HL-60/S4 treated with phorbol 12-myristate 13-acetate at 8.2 ng/mL for 4 days and 3 days (cell line): ENCODE results near the gene PCDHA8.
"Not testable (repeated sequence)": the region's sequence is repeated elsewhere in the genome, so short reads cannot be mapped to it uniquely, and the experiment has no call there.

ENCODE experiments used
- in situ Hi-C: fragments of 300-500 bp; cut with MboI; formaldehyde crosslinking; loops from 2 replicates; pipeline ENCODE4 v1.15.0; 2022; ENCODE audit warnings: low sequenced_read_pairs

Gene PCDHA8, protein sequence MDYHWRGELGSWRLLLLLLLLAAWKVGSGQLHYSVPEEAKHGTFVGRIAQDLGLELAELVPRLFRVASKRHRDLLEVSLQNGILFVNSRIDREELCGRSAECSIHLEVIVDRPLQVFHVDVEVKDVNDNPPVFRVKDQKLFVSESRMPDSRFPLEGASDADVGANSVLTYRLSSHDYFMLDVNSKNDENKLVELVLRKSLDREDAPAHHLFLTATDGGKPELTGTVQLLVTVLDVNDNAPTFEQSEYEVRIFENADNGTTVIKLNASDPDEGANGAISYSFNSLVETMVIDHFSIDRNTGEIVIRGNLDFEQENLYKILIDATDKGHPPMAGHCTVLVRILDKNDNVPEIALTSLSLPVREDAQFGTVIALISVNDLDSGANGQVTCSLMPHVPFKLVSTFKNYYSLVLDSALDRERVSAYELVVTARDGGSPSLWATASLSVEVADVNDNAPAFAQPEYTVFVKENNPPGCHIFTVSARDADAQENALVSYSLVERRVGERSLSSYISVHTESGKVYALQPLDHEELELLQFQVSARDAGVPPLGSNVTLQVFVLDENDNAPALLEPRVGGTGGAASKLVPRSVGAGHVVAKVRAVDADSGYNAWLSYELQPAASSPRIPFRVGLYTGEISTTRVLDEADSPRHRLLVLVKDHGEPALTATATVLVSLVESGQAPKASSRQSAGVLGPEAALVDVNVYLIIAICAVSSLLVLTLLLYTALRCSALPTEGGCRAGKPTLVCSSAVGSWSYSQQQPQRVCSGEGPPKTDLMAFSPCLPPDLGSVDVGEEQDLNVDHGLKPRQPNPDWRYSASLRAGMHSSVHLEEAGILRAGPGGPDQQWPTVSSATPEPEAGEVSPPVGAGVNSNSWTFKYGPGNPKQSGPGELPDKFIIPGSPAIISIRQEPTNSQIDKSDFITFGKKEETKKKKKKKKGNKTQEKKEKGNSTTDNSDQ

DNA sequence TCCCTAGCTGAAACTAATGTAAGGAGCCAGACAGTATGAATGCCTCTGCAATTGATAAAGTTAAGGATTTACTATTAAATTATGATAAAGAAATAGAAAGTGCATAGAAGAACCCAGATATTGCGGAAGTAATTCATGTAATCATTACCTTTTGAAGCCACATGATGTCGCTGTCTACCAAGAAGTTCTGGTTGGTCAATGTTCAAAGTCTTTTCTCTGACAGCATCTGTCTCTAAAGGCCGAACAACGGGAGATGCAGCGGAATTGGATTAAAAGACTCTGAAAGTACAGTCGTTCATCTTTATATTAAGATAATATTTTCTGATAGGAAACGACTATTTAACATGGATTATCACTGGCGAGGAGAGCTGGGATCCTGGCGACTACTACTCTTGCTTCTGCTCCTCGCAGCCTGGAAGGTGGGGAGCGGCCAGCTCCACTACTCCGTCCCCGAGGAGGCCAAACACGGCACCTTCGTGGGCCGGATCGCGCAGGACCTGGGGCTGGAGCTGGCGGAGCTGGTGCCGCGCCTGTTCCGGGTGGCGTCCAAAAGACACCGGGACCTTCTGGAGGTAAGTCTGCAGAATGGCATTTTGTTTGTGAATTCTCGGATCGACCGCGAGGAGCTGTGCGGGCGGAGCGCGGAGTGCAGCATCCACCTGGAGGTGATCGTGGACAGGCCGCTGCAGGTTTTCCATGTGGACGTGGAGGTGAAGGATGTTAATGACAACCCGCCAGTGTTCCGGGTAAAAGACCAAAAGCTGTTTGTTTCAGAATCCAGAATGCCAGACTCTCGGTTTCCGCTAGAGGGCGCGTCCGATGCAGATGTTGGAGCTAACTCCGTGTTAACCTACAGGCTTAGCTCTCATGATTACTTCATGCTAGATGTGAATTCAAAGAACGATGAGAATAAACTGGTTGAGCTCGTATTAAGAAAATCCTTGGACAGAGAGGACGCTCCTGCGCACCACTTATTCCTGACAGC is at the start of gene PCDHA8:
Gene PCDHA8 (plus strand): TSS at position 210 of the 985 bp plus-strand sequence. CDS start 135 bp downstream, at position 345.
- in situ Hi-C loops = no loop called here

DNA sequence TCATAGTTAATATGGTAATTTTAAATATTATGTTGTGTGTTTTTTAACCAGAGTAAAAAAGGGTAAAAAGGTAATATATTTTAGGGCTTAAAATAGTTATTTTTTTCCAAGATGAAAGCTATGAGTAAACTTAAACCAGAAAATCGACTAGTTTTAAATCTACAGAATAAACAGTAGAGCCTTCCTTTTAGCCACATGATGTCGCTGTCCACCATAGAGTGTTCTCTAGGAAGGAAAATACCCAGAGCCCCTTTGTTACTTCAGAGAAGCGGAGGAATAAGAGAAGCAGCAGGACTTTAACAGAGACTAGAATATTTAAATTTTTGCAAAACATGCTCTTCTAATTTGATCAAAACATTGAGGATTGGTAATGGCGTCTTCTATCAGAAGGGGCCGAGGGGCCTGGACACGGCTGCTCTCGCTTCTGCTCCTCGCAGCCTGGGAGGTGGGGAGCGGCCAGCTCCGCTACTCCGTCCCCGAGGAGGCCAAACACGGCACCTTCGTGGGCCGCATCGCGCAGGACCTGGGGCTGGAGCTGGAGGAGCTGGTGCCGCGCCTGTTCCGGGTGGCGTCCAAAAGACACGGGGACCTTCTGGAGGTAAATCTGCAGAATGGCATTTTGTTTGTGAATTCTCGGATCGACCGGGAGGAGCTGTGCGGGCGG is 46.3 kb upstream of the PCDHA8 start, which contains the start of gene PCDHA2:
Gene PCDHA2 (plus strand): TSS at position 258 of the 664 bp plus-strand sequence.
- in situ Hi-C loops = no loop called here

DNA sequence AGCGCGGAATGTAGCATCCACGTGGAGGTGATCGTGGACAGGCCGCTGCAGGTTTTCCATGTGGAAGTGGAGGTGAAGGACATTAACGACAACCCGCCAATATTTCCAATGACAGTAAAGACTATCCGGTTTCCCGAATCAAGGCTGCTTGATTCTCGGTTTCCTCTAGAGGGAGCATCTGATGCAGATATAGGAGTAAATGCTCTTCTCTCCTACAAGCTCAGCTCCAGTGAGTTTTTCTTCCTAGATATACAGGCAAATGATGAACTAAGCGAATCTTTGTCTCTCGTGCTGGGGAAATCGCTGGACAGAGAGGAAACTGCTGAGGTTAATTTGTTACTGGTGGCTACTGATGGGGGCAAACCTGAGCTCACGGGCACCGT is 45.7 kb upstream of the PCDHA8 start:
- in situ Hi-C loops = no loop called here

DNA sequence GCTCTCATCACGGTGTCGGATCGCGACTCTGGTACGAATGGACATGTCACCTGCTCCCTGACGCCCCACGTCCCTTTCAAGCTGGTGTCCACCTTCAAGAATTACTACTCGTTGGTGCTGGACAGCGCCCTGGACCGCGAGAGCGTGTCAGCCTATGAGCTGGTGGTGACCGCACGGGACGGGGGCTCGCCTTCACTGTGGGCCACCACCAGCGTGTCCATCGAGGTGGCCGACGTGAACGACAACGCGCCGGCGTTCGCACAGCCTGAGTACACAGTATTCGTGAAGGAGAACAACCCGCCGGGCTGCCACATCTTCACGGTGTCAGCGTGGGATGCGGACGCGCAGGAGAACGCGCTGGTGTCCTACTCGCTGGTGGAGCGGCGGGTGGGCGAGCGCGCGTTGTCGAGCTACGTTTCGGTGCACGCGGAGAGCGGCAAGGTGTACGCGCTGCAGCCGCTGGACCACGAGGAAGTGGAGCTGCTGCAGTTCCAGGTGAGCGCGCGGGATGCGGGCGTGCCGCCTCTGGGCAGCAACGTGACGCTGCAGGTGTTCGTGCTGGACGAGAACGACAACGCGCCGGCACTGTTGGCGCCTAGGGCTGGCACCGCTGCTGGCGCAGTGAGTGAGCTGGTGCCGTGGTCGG is 44.8 kb upstream of the PCDHA8 start:
- in situ Hi-C loops = not testable (repeated sequence)

DNA sequence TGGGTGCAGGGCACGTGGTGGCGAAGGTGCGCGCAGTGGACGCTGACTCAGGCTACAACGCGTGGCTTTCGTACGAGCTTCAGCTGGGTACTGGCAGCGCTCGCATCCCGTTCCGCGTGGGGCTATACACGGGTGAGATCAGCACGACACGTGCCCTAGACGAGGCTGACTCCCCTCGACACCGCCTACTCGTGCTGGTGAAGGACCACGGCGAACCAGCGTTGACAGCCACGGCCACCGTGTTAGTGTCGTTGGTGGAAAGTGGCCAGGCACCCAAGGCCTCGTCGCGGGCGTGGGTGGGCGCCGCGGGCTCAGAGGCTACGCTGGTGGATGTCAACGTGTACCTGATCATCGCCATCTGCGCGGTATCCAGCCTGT is 44.3 kb upstream of the PCDHA8 start:
- in situ Hi-C loops = no loop called here

DNA sequence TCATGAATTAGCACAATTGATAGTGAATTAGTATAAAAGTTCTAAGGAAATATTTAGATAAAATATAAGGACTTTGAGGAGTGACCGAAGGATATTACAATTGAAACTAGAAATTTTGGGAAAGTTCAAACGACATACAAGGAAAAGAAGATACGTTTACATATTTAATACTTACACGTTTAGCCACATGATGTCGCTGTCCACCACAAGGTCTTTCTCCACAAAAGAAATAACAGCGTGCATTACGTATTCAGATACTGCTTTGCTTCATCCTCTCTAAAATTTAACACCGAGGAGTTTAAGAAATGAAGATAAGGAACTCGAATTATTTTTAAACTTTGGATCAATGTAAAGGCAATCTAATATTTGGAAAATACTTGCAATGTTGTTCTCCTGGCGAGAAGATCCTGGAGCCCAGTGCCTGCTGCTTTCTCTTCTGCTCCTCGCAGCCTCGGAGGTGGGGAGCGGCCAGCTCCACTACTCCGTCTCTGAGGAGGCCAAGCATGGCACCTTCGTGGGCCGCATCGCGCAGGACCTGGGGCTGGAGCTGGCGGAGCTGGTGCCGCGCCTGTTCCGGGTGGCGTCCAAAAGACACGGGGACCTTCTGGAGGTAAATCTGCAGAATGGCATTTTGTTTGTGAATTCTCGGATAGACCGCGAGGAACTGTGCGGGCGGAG is 40.0 kb upstream of the PCDHA8 start, which contains the start of gene PCDHA3:
Gene PCDHA3 (plus strand): TSS at position 242 of the 678 bp plus-strand sequence.
- in situ Hi-C loops = no loop called here

DNA sequence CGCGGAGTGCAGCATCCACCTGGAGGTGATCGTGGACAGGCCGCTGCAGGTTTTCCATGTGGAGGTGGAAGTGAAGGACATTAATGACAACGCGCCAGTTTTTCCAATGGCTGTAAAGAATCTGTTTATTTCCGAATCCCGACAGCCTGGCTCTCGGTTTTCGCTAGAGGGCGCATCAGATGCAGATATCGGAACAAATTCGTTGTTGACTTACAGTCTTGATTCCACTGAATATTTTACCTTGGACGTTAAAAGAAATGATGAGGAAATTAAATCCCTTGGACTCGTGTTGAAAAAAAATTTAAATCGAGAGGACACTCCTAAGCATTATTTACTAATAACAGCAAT is 39.5 kb upstream of the PCDHA8 start:
- in situ Hi-C loops = no loop called here

DNA sequence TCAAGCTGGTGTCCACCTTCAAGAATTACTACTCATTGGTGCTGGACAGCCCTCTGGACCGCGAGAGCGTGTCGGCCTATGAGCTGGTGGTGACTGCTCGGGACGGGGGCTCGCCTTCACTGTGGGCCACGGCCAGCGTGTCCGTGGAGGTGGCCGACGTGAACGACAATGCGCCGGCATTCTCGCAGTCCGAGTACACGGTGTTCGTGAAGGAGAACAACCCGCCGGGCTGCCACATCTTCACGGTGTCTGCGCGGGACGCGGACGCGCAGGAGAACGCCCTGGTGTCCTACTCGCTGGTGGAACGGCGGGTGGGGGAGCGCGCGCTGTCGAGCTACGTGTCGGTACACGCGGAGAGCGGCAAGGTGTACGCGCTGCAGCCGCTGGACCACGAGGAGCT is 38.6 kb upstream of the PCDHA8 start:
- in situ Hi-C loops = not testable (repeated sequence)

DNA sequence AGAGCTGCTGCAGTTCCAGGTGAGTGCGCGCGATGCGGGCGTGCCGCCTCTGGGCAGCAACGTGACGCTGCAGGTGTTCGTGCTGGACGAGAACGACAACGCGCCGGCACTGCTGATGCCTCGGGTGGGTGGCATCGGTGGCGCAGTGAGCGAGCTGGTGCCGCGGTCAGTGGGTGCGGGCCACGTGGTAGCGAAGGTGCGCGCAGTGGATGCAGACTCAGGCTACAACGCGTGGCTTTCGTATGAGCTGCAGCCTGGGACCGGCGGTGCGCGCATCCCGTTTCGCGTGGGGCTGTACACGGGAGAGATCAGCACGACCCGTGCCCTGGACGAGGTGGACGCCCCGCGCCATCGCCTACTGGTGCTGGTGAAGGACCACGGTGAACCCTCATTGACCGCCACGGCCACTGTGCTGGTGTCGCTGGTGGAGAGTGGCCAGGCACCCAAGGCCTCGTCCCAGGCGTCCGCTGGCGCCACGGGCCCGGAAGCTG is 38.2 kb upstream of the PCDHA8 start:
- in situ Hi-C loops = no loop called here

DNA sequence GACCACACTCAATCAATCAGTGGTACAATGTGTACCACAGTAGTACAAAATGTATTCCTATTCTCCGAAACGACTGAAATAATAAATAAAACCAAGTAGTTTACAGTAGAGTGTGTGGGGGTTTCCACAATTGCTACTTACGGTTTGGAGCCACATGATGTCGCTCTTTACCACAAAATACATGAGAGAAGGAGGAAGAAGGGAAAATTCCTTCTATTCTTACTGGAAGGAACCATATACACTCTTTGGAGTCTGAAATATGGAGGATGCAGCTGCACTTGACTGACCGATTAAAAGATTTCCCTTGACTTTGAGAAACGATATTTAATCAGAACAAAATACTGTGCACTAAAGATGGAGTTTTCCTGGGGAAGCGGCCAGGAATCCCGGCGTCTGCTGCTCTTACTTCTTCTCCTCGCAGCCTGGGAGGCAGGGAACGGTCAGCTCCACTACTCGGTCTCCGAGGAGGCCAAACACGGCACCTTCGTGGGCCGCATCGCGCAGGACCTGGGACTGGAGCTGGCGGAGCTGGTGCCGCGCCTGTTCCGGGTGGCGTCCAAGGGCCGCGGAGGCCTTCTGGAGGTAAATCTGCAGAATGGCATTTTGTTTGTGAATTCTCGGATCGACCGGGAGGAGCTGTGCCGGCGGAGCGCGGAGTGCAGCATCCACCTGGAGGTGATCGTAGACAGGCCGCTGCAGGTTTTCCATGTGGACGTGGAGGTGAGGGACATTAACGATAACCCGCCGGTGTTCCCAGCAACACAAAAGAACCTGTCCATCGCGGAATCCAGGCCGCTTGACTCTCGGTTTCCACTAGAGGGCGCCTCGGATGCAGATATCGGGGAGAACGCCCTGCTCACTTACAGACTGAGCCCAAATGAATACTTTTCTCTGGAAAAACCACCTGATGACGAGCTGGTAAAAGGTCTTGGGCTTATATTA is 33.9 kb upstream of the PCDHA8 start, which contains the start of gene PCDHA4:
Gene PCDHA4 (plus strand): TSS at position 235 of the 942 bp plus-strand sequence.
- in situ Hi-C loops = no loop called here

DNA sequence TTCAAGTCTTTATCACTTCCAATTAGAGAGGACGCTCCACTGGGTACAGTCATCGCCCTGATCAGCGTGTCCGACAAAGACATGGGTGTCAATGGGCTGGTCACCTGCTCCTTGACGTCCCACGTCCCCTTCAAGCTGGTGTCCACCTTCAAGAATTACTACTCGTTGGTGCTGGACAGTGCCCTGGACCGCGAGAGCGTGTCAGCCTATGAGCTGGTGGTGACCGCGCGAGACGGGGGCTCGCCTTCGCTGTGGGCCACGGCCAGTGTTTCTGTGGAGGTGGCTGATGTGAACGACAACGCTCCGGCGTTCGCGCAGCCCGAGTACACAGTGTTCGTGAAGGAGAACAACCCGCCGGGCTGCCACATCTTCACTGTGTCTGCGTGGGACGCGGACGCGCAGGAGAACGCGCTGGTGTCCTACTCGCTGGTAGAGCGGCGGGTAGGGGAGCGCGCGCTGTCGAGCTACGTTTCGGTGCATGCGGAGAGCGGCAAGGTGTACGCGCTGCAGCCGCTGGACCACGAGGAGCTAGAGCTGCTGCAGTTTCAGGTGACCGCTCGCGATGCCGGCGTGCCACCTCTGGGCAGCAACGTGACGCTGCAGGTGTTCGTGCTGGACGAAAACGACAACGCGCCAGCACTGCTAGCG is 32.6 kb upstream of the PCDHA8 start:
- in situ Hi-C loops = not testable (repeated sequence)

DNA sequence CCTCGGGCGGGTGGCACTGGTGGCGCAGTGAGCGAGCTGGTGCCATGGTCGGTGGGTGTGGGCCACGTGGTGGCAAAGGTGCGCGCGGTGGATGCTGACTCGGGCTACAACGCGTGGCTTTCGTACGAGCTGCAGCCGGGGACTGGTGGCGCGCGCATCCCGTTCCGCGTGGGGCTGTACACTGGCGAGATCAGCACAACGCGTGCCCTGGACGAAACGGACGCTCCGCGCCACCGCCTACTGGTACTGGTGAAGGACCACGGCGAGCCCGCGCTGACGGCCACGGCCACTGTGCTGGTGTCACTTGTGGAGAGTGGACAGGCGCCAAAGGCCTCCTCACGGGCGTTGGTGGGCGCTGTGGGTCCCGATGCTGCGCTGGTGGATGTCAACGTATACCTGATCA is 32.1 kb upstream of the PCDHA8 start:
- in situ Hi-C loops = no loop called here

DNA sequence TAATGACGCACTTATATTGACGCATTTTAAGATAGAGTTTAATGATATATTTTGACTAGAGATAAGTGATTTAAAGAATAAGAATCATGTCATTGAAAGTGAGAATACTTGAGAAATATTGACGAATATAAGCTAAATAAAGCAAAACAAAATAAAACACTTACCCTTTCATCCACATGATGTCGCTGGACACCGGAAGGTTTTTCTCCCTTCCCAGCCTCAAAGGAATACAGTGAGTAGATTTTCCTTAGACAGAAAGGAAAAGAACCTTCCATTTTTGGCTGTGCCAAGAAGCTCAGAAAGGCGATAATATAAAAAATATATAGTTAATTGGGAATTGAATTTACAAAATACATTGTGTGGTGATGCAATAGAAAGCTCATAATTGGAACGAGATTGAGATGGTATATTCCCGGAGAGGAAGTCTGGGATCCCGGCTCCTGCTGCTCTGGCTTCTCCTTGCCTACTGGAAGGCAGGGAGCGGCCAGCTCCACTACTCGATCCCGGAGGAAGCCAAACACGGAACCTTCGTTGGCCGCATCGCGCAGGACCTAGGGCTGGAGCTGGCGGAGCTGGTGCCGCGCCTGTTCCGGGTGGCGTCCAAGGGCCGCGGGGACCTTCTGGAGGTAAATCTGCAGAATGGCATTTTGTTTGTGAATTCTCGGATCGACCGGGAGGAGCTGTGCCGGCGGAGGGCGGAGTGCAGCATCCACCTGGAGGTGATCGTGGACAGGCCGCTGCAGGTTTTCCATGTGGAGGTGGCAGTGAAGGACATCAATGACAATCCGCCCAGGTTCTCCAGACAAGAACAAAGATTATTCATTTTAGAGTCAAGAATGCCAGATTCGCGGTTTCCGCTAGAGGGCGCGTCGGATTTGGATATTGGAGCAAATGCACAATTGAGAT is 19.4 kb upstream of the PCDHA8 start, which contains the start of gene PCDHA5:
Gene PCDHA5 (plus strand): TSS at position 239 of the 906 bp plus-strand sequence.
- in situ Hi-C loops = no loop called here

DNA sequence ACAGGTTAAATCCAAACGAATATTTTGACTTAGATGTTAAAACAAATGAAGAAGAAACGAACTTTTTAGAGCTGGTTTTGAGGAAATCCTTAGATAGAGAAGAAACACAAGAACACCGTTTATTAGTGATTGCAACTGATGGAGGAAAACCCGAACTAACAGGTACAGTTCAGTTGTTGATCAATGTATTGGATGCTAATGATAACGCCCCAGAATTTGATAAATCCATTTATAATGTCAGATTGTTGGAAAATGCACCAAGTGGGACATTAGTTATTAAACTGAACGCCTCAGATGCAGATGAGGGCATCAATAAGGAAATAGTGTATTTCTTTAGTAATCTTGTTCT is 18.7 kb upstream of the PCDHA8 start:
- in situ Hi-C loops = no loop called here

DNA sequence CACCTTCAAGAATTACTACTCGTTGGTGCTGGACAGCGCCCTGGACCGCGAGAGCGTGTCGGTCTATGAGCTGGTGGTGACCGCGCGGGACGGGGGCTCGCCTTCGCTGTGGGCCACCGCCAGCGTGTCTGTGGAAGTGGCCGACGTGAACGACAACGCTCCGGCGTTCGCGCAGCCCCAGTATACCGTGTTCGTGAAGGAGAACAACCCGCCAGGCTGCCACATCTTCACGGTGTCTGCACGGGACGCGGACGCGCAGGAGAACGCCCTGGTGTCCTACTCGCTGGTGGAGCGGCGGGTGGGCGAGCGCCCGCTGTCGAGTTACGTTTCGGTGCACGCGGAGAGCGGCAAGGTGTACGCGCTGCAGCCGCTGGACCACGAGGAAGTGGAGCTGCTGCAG is 18.0 kb upstream of the PCDHA8 start:
- in situ Hi-C loops = not testable (repeated sequence)

DNA sequence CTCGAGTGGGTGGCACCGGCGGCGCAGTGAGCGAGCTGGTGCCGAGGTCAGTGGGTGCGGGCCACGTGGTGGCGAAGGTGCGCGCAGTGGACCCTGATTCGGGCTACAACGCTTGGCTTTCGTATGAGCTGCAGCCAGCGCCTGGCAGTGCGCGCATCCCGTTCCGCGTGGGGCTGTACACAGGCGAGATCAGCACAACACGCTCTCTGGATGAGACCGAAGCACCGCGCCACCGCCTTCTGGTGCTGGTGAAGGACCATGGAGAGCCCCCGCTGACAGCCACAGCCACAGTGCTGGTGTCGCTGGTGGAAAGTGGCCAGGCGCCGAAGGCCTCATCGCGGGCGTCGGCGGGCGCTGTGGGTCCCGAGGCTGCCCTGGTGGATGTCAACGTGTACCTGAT is 17.5 kb upstream of the PCDHA8 start:
- in situ Hi-C loops = no loop called here
